Stimulated activated CD8-positive, alpha-beta memory T cell treated with anti-CD3 and anti-CD28 coated beads, Interleukin-7, amount 100 ng/mL, for 1 hour (primary cell): ENCODE measurements around the gene VPS26B.
"Not testable (repeated sequence)": the region's sequence is repeated elsewhere in the genome, so short reads cannot be mapped to it uniquely, and the experiment has no call there.

ENCODE experiments used
- DNase-seq, 2 donors: peaks; one replicate each; pipeline ENCODE4 v3.0.0-alpha.2; 2020; ENCODE audit warnings: low read depth in 2 of 2

The VPS26B gene

GRCh38 chr11:134258577-134258976, 34.1 kb downstream of the VPS26B start:
- no peak for DNase-seq

GRCh38 chr11:134260503-134260902, 36.0 kb downstream of the VPS26B start:
- no peak for DNase-seq

DNA sequence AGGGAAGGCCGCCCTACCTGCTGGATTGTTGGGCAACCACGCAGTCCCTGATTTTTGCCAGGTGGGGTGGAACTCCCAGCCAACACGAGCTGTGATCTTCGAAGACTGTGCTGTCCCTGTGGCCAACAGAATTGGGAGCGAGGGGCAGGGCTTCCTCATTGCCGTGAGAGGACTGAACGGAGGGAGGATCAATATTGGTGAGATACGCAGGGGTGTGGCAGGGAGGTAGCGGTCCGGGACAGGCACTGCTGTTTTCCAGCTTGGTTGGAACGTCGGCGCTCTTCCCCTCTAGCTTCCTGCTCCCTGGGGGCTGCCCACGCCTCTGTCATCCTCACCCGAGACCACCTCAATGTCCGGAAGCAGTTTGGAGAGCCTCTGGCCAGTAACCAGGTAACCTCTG, 36.5 kb downstream of the VPS26B start:
- DNase-seq, result no peak

- DNase-seq, result no peak
These were observed 37.4 kb downstream of the VPS26B start for GRCh38 chr11:134261626-134262488.

DNA sequence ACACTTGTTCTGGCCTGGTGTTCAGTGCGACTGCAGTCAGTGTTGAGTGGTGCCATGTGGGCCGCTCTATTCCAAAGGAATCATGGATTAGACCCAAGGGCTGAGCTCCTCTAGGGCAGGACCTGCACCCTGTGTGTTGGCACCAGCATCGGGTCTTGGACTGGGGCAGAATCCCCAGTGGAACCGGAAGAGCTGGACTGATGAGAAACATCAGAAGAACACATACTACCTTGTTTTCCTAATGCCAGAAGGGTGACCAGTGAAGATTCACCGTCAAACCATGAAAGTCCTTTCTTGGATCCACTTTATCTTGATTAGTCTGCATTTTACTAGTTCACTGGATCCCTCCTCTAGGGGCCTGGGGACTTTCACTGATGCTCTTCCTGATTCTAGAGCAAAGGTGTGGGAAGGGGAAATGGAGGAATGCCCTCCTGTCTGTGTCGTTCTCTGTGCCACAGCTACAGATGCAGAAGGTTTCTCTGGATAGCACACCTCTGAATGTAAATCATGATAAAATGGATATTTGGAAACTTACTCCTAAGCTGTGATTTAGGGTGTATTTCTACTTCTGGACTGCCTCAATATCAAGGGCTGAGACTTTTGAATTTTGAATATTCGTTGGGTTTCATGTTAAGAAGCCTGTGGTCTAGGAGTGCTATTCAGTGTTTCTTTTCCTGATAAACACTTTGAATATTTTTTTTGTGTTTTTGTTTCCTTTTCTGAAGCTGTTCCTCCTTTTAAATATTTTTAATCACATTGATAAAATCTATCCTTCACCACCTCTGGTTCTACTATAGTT, 40.7 kb downstream of the VPS26B start:
- DNase-seq, result no peak

- no peak for DNase-seq
These were observed 42.0 kb downstream of the VPS26B start for GRCh38 chr11:134266440-134266839.

DNA sequence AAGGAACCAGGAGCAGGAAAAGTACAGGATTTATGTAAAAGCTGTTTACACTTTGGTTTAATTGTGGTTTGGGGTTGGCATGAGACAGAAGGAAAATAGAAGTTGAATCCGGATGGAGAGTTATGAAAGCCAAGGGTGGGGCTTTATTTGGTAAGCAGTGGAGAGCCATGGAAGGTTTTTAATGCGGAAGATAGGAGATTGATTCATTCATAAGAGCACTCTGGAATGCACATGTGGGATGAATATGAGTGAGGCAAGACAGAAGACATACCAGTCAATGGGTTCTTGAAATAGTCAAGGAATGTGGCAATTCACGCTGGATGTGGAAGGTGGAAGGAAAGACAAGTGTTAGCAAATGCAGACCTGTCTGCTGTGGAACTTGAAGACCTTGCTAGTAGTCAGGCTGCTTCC, 42.4 kb downstream of the VPS26B start:
- no peak for DNase-seq

GRCh38 chr11:134267461-134267860, 43.0 kb downstream of the VPS26B start:
- DNase-seq, result no peak

- no peak for DNase-seq
These were observed 43.5 kb downstream of the VPS26B start for GRCh38 chr11:134267966-134268365.

DNA sequence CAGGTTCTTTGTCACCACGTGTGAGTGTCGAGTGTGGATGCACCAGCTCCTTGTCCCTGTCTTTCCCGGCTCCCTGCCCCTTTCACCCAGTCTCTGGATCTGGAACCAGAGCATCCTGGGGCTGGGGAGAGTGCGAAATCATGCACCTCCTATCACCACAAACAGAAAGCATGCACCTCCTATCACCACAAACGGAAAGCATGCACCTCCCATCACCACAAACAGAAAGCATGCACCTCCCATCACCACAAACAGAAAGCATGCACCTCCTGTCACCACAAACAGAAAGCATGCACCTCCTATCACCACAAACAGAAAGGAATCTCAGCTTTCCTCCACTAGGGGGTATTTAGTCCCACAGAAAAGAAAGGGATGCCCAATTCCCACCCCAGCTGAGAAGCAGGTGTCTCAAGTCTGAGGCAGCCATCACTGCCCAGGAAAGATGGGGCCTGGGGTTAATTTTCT, 45.8 kb downstream of the VPS26B start:
- DNase-seq, result no peak

DNA sequence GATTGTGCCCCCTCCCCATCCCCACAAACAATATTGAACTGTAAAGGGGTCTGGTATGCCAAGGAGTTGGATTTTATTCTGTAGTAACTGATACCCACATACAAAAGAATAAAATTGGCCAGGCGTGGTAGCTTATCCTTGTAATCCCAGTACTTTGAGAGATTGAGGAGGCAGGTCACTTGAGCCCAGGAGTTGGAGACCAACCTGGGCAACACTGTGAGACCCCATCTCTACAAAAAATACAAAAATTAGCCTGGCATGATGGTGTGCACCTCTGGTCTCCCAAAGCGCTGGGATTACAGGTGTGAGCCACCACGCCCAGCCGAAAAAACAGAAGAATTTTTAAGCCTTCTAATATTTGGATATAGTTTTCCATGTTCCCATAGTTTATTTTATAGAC, 47.5 kb downstream of the VPS26B start:
- no peak for DNase-seq

- no peak for DNase-seq
These were observed 48.2 kb downstream of the VPS26B start for GRCh38 chr11:134272381-134273316.

GRCh38 chr11:134273317-134273712, 48.8 kb downstream of the VPS26B start:
- DNase-seq, result no peak

DNA sequence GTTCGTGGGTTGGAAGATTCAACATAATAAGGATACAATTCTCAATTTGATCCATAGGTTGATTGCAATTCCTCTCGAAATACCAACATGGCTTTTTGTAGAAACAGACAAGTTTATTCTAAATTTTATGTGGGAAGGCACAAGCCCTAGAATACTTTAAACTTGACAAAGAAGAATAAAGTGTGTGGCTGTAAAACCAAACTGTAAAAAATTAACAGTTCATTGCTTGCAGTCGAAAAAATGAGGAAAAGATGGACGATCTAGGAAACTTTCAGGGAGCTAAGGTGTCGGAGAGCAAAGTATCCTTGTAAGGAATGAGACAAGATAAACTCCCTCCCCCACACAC, 50.7 kb downstream of the VPS26B start:
- no peak for DNase-seq

DNA sequence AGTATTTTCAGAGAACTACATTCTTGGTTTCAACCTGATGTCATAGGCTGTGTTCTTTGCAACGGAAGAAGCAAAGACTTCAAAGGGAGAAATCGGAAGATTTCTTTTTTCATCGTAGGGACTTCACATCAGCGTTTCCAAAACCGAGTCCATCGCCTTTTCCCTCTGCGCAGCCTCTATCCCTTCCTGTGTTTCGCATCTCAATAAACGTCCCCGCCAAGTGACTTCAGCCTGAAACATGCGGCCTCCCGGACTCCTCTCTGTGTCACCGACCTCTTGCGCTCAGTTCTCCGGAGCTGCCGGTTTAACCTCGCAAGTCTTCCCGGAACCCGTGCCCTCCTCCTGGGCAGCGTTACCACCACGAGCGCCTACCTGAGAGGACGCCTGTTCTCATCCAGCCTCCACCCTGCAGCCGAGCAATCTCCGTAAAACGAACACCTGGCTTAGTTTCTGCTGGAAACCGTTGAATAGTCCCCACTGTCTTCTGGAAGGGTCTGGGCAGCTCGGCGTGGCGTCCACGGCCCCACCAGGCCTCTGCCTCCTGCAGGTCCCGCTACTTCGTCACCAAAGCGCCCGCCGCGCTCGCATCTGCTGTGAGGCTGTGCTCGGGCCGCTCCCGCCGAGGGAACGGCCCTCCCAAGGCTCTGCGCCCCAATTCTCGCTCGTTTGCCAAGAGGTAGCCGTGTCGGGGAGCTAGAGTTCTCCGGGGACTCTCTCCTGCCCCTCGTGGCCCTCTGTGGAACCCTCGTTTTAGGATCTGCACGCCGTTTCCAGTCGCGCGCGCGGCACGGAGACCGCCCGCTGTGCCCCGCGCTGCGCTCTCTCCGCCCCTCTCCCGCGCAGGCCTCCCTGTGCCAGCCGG, 51.3 kb downstream of the VPS26B start, which contains the start of gene GLB1L3:
Gene GLB1L3, plus strand, starts transcription at position 846 of the 862 bp plus-strand sequence. CDS start 362 bp downstream, outside the sequence.
- peak; percentile 43 to 60 for DNase-seq

DNA sequence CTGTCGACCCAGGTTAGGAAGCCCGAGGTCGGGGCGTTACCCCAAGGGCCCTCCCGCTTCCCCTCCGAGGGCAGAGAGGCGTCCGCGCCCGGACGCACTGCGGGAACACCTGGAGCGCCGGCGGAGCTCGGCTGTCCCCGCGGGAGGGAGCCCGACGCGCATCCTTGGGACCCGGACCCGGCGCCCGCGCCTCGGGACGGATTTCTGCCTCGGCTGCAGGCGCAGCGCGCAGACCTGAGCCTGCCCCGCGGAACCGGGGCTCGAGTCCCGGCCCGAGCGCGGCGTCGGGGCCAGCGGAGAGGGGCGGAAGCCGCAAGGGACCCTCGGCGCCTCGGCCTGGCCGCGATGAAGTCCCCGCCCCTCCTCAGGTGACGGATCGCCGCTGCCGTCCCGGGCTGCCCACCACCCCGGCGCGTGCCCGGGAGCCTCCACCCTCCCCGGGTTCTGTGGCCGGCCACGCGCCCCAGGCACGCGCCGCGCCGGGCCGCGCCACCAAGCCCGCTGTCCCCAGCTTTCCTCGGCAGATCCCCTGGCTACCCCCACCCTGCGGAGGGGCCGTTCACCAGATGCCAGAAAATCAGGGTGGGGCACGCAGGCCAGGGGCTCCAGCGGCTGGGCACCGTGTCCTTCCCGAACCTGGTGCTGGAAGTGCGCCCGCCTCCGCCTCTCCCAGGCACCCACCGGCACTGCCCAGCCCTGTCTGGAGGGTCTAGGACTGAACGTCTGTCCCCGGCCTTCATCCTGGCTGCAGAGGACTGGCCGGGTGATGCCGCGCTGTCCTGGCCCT, 52.1 kb downstream of the VPS26B start:
- DNase-seq, result no peak

GRCh38 chr11:134277183-134278001, 52.9 kb downstream of the VPS26B start:
- DNase-seq, result no peak

GRCh38 chr11:134278356-134278755, 53.9 kb downstream of the VPS26B start:
- no peak for DNase-seq

GRCh38 chr11:134281635-134282034, 57.2 kb downstream of the VPS26B start:
- not testable (repeated sequence) for DNase-seq
